GM23248 (cell line): ENCODE data around the gene ALDH1L2. TPM values are rescaled to one million over a fixed set of nuclear protein-coding genes. Genes with fewer than 3 reads are reported as not detected.

ENCODE experiments used
- DNase-seq: peaks from one replicate; pipeline ENCODE4 v3.0.0-alpha.2; 2015
- H2AFZ ChIP-seq: fragments of 200-600 bp; sonication (generic); 2 replicates; pipeline ENCODE4 v1.6.1; 2016; ENCODE audit warnings: antibody characterized with exemption
- H3F3A ChIP-seq: fragments of 200-600 bp; sonication (generic); 2 replicates; pipeline ENCODE4 v1.6.1; 2016; ENCODE audit warnings: mild to moderate bottlenecking, antibody characterized with exemption, mixed run types; ENCODE audit not compliant: insufficient read depth
- H3K27ac ChIP-seq: fragments of 200-600 bp; sonication (generic); 2 replicates; pipeline ENCODE4 v1.5.1; 2016; ENCODE audit warnings: mild to moderate bottlenecking
- H3K27me3 ChIP-seq: fragments of 200-600 bp; sonication (generic); replicated peaks from 2 replicates; pipeline ENCODE4 v1.6.1; 2016; ENCODE audit warnings: mild to moderate bottlenecking; ENCODE audit not compliant: insufficient read depth
- H3K36me3 ChIP-seq: fragments of 200-600 bp; sonication (generic); 2 replicates; pipeline ENCODE4 v1.6.1; 2016; ENCODE audit warnings: low read depth, mild to moderate bottlenecking
- H3K4me1 ChIP-seq: fragments of 200-600 bp; sonication (generic); 2 replicates; pipeline ENCODE4 v1.6.1; 2016; ENCODE audit warnings: mild to moderate bottlenecking; ENCODE audit not compliant: insufficient read depth
- H3K4me2 ChIP-seq: fragments of 200-600 bp; sonication (generic); one replicate; pipeline ENCODE4 v1.6.1; 2016; ENCODE audit warnings: mild to moderate bottlenecking; ENCODE audit not compliant: unreplicated experiment
- H3K4me3 ChIP-seq: fragments of 200-600 bp; sonication (generic); 2 replicates; pipeline ENCODE4 v1.5.1; 2016; ENCODE audit warnings: mild to moderate bottlenecking
- H3K79me2 ChIP-seq: fragments of 200-600 bp; sonication (generic); 2 replicates; pipeline ENCODE4 v1.6.1; 2016; ENCODE audit warnings: mild to moderate bottlenecking; ENCODE audit not compliant: insufficient read depth
- H3K9ac ChIP-seq: fragments of 200-600 bp; sonication (generic); 2 replicates; pipeline ENCODE4 v1.6.1; 2016; ENCODE audit warnings: mild to moderate bottlenecking
- H3K9me2 ChIP-seq: fragments of 200-600 bp; sonication (generic); 2 replicates; pipeline ENCODE4 v1.6.1; 2016; ENCODE audit warnings: mixed run types, mild to moderate bottlenecking, moderate library complexity; ENCODE audit not compliant: insufficient read depth
- H3K9me3 ChIP-seq: fragments of 200-600 bp; sonication (generic); one replicate; pipeline ENCODE4 v1.6.1; 2017; ENCODE audit warnings: low read depth
- H4K20me1 ChIP-seq: fragments of 200-600 bp; sonication (generic); 2 replicates; pipeline ENCODE4 v1.6.0; 2016; ENCODE audit not compliant: insufficient read depth
- EZH2 ChIP-seq: fragments of 200-600 bp; sonication (generic); IDR thresholded peaks from 2 replicates; pipeline ENCODE4 v1.6.1; 2018; ENCODE audit warnings: antibody characterized with exemption, mild to moderate bottlenecking; ENCODE audit not compliant: insufficient read depth, poor library complexity, severe bottlenecking
- EZH2phosphoT487 ChIP-seq: fragments of 200-600 bp; sonication (generic); IDR thresholded peaks from 2 replicates; pipeline ENCODE4 v1.6.1; 2018; ENCODE audit warnings: antibody characterized with exemption, moderate library complexity, mild to moderate bottlenecking, low read depth; ENCODE audit not compliant: insufficient read depth
- WGBS, 2 experiments: methylation state at CpG; one replicate each; pipeline ENCODE4 v1.1.6; 2015 to 2017; ENCODE audit warnings: low lambda C conversion rate in 2 of 2, low coverage in 1 of 2; ENCODE audit errors: missing lambda C conversion rate in 2 of 2; 5-methylcytosine and 5-hydroxymethylcytosine counted together
- in situ Hi-C: fragments of 300-500 bp; cut with MboI; formaldehyde crosslinking; loops from 2 replicates; pipeline ENCODE4 v1.15.0; 2020
- polyA plus RNA-seq: library from polyadenylated mRNA; unstranded; fragments of >200 nt; fragmentation: Nextera tagmentation; extraction: Ambion mirVana; gene quantifications from 2 replicates; pipeline ENCODE4 v1.2.1, GENCODE V29; 2016
- total RNA-seq: library from RNA; depleted of rRNA; stranded (reverse); fragments of >200 nt; shearing (Covaris generic); gene quantifications from 2 replicates; pipeline ENCODE4 v1.2.3, GENCODE V29; 2014

Gene ALDH1L2
- total and polyA plus RNA-seq, 2 experiments from 2014 or later: 50.9 to 62.3 TPM

GRCh38 chr12:105015543-105015942, 68.7 kb downstream of the ALDH1L2 start:
- WGBS, 2 experiments: 93 to 94% methylated on average over 4 of the region's 4 CpGs
- Histone ChIP-seq H3K27ac (no peak overlapping the region), H4K20me1 (no peaks in the 10 kb centered on the region), H3K4me3 (no peak overlapping the region), H3K4me2 (no peak overlapping the region), H3F3A (peaks cover 24% of the 10 kb centered on the region), H3K4me1 (no peaks in the 10 kb centered on the region; the same call in 1 of the 2 replicates), H3K9ac (no peak overlapping the region), H3K79me2 (no peaks in the 10 kb centered on the region), H3K27me3 (no peaks in the 10 kb centered on the region), H3K36me3 (peaks cover 23% of the 10 kb centered on the region), H3K9me2 (no peaks in the 10 kb centered on the region), H3K9me3 (no peaks in the 10 kb centered on the region), H2AFZ (no peak overlapping the region)
- TF ChIP-seq EZH2phosphoT487: no peak
- TF ChIP-seq EZH2: no peak
- in situ Hi-C loops: no loop called here
- DNase-seq: no peak

- Histone ChIP-seq H3K27me3 (no peaks in the 10 kb centered on the region), H2AFZ (no peak overlapping the region), H3K9me2 (no peaks in the 10 kb centered on the region), H3K36me3 (peaks cover 16% of the 10 kb centered on the region), H4K20me1 (no peaks in the 10 kb centered on the region), H3K27ac (no peak overlapping the region), H3K4me3 (no peak overlapping the region), H3K79me2 (no peaks in the 10 kb centered on the region), H3K9me3 (no peaks in the 10 kb centered on the region), H3K9ac (no peak overlapping the region), H3K4me1 (no peaks in the 10 kb centered on the region; the same call in 1 of the 2 replicates), H3F3A (peaks cover 17% of the 10 kb centered on the region), H3K4me2 (no peak overlapping the region)
- no peak for TF ChIP-seq EZH2
- no peak for TF ChIP-seq EZH2phosphoT487
- WGBS, 2 experiments: 28 to 35% methylated on average over 2 of the region's 2 CpGs
- in situ Hi-C loops: no loop called here
- no peak for DNase-seq
These were observed 69.7 kb downstream of the ALDH1L2 start for GRCh38 chr12:105014603-105015002.

- Histone ChIP-seq H3K4me1 (no peaks in the 10 kb centered on the region; the same call in 1 of the 2 replicates), H3K4me3 (no peak overlapping the region), H3K4me2 (no peak overlapping the region), H3K9ac (no peak overlapping the region), H3F3A (peaks cover 17% of the 10 kb centered on the region), H3K79me2 (no peaks in the 10 kb centered on the region), H3K9me3 (no peaks in the 10 kb centered on the region), H3K27ac (no peak overlapping the region), H3K9me2 (no peaks in the 10 kb centered on the region), H3K36me3 (peaks cover 9% of the 10 kb centered on the region; the same call in 1 of the 2 replicates), H4K20me1 (no peaks in the 10 kb centered on the region), H2AFZ (no peak overlapping the region), H3K27me3 (no peaks in the 10 kb centered on the region)
- in situ Hi-C loops: no loop called here
- WGBS, 2 experiments: 77 to 82% methylated on average over 9 of the region's 9 CpGs
- no peak for TF ChIP-seq EZH2phosphoT487
- no peak for TF ChIP-seq EZH2
- DNase-seq: peak; percentile 37
These were observed 70.4 kb downstream of the ALDH1L2 start for GRCh38 chr12:105013892-105014291.

- Histone ChIP-seq H3K9me2 (no peaks in the 10 kb centered on the region), H3K9ac (no peak overlapping the region), H3K4me2 (no peak overlapping the region), H3K79me2 (no peaks in the 10 kb centered on the region), H3F3A (no peaks in the 10 kb centered on the region), H3K27ac (no peak overlapping the region), H4K20me1 (no peaks in the 10 kb centered on the region), H3K27me3 (no peaks in the 10 kb centered on the region), H3K4me1 (no peaks in the 10 kb centered on the region), H3K4me3 (no peak overlapping the region), H2AFZ (no peak overlapping the region), H3K36me3 (no peaks in the 10 kb centered on the region; the same call in 1 of the 2 replicates), H3K9me3 (no peaks in the 10 kb centered on the region)
- in situ Hi-C loops: no loop called here
- DNase-seq: no peak
- TF ChIP-seq EZH2phosphoT487: no peak
- no peak for TF ChIP-seq EZH2
These were observed 82.8 kb downstream of the ALDH1L2 start for GRCh38 chr12:105001476-105001875.

- H3F3A ChIP-seq: no peaks in the 10 kb centered on the region
- no peak overlapping the region for H2AFZ ChIP-seq
- no peak for TF ChIP-seq EZH2phosphoT487
- TF ChIP-seq EZH2: no peak
- H3K9me3 ChIP-seq: no peaks in the 10 kb centered on the region
- no peaks in the 10 kb centered on the region for H3K27me3 ChIP-seq
- no peaks in the 10 kb centered on the region for H3K9me2 ChIP-seq
- H3K36me3 ChIP-seq: no peaks in the 10 kb centered on the region; the same call in 1 of the 2 replicates
- H3K79me2 ChIP-seq: no peaks in the 10 kb centered on the region
- H4K20me1 ChIP-seq: no peaks in the 10 kb centered on the region
- DNase-seq: no peak
- no peak overlapping the region for H3K4me3 ChIP-seq
- no peak overlapping the region for H3K4me2 ChIP-seq
- no peak overlapping the region for H3K9ac ChIP-seq
- H3K4me1 ChIP-seq: no peaks in the 10 kb centered on the region
- H3K27ac ChIP-seq: no peak overlapping the region
- in situ Hi-C loops: no loop called here
- 76 to 77% methylated on average over 7 of the region's 7 CpGs for WGBS, 2 experiments
These were observed 84.9 kb downstream of the ALDH1L2 start for GRCh38 chr12:104999347-104999685.
